ENCODE data around the gene FXN.

DNA sequence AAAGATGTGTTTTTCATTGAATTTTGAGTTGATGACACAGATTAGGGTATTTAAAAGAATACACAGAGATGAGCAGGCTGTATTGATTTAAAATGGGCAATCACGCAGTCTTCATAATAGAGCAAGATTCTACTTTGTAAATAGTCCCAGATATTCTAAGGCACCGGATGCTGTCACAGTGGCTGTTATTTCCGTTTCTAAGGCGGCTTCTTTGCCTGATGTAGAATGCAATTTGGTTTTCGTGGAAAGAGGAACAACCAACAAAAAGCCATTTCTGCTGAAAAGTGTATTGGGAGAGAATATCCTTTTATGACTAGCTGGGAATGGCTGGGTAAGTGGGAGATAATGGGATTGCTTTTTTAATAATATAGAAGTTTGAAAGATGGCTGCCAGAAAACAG lies 39.1 kb upstream of the FXN start:
- no peak for TF ChIP-seq GATA3 (IDR thresholded peaks at IDR 0.05; ENCODE audit: low read depth, low read length)
- no peak for TF ChIP-seq GATA2 (IDR thresholded peaks at IDR 0.05; ENCODE audit: low read depth, low read length)
